Tibial artery (tissue), 4 donors: ENCODE results near the gene DLL1.

ENCODE experiments used
- DNase-seq, 2 donors: peaks; one replicate each; pipeline ENCODE4 v3.0.0-alpha.2; 2019
- H3K27ac ChIP-seq, 2 donors: fragments of 200-600 bp; sonication (generic) in 1 of 2; 1 replicate in 1 of 2; 2 replicates in 1 of 2; pipeline ENCODE4 v1.5.1; 2018 to 2019; ENCODE audit warnings: mild to moderate bottlenecking in 1 of 2
- H3K27me3 ChIP-seq, 2 donors: fragments of 200-600 bp; sonication (generic) in 1 of 2; one replicate each; pipeline versions ENCODE4 v1.5.1 to v1.6.0; 2016 to 2019
- H3K36me3 ChIP-seq, 3 donors: fragments of 200-600 bp; sonication (generic) in 2 of 3; one replicate each; pipeline ENCODE4 v1.5.1; 2016 to 2019; ENCODE audit warnings: mild to moderate bottlenecking in 2 of 3
- H3K4me1 ChIP-seq, 4 donors: fragments of 200-600 bp; sonication (generic) in 2 of 4; 1 replicate in 3 of 4; 2 replicates in 1 of 4; pipeline ENCODE4 v1.5.1; 2016 to 2019
- H3K4me3 ChIP-seq, 2 donors: fragments of 200-600 bp; sonication (generic) in 1 of 2; 1 replicate in 1 of 2; 2 replicates in 1 of 2; pipeline ENCODE4 v1.5.1; 2018 to 2019; ENCODE audit warnings: mild to moderate bottlenecking in 2 of 2
- H3K9me3 ChIP-seq, 3 donors: fragments of 200-600 bp; sonication (generic) in 1 of 3; one replicate each; pipeline ENCODE4 v1.5.1; 2016 to 2019
- intact Hi-C: fragments of 100-400 bp; cut with DNase I; formaldehyde crosslinking; loops from one replicate; pipeline ENCODE4 v1.15.0; 2023; ENCODE audit warnings: low total_unique reads
- TF ChIP-seq, protein P1 (sequence below), 2 experiments: fragments of 200-600 bp in 1 of 2; fragments of 450-650 bp in 1 of 2; IDR thresholded peaks; one replicate each; pipeline ENCODE4 v1.5.1; 2017 to 2019; ENCODE audit warnings: antibody characterized with exemption in 2 of 2, mild to moderate bottlenecking in 1 of 2, moderate library complexity in 1 of 2

The DLL1 gene

DNA sequence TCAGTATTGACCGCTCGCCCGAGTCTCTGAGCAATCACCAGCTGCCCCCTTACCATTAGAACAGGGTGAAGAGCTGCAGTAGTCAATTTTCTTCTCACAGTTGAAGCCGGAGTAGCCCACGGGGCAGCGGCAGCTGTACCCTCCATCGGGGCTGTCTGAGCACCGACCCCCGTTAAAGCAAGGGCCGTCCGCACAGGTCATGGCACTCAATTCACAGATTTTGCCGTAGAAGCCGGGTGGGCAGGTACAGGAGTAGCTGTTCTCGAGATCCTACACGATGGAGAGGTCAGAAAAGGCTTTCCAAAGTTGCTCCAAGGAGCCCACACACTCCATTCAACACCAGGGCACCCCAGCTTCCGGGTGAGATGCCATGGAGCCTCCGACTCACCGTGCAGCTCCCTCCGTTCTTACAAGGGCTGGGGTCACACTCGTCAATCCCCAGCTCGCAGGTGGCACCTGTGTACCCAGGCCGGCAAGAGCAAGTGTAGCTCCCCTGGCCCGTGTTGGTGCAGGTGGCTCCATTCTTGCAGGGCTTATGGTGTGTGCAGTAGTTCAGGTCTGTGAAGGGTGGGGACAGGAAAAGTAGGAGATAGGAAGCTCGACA is 5.9 kb downstream of the DLL1 start:
- TF ChIP-seq, protein P1, sequence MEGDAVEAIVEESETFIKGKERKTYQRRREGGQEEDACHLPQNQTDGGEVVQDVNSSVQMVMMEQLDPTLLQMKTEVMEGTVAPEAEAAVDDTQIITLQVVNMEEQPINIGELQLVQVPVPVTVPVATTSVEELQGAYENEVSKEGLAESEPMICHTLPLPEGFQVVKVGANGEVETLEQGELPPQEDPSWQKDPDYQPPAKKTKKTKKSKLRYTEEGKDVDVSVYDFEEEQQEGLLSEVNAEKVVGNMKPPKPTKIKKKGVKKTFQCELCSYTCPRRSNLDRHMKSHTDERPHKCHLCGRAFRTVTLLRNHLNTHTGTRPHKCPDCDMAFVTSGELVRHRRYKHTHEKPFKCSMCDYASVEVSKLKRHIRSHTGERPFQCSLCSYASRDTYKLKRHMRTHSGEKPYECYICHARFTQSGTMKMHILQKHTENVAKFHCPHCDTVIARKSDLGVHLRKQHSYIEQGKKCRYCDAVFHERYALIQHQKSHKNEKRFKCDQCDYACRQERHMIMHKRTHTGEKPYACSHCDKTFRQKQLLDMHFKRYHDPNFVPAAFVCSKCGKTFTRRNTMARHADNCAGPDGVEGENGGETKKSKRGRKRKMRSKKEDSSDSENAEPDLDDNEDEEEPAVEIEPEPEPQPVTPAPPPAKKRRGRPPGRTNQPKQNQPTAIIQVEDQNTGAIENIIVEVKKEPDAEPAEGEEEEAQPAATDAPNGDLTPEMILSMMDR (IDR thresholded peaks at IDR 0.05): no peak
- DNase-seq: no peak
- H3K4me1 ChIP-seq: peaks cover 0 to 19% (median 12%) of the 10 kb centered on the region in 4 donors
- intact Hi-C loops: loop anchor here (5.0 kb wide), 1 partner anchor 493 kb away; no protein-coding TSS in a partner anchor
- no peaks in the 10 kb centered on the region for H3K9me3 ChIP-seq
- H3K27me3 ChIP-seq: peaks cover 0 to 34% of the 10 kb centered on the region in 2 donors
- no peak overlapping the region for H3K4me3 ChIP-seq
- peaks cover 0 to 34% (median 5%) of the 10 kb centered on the region in 3 donors for H3K36me3 ChIP-seq
- H3K27ac ChIP-seq: no peak overlapping the region

DNA sequence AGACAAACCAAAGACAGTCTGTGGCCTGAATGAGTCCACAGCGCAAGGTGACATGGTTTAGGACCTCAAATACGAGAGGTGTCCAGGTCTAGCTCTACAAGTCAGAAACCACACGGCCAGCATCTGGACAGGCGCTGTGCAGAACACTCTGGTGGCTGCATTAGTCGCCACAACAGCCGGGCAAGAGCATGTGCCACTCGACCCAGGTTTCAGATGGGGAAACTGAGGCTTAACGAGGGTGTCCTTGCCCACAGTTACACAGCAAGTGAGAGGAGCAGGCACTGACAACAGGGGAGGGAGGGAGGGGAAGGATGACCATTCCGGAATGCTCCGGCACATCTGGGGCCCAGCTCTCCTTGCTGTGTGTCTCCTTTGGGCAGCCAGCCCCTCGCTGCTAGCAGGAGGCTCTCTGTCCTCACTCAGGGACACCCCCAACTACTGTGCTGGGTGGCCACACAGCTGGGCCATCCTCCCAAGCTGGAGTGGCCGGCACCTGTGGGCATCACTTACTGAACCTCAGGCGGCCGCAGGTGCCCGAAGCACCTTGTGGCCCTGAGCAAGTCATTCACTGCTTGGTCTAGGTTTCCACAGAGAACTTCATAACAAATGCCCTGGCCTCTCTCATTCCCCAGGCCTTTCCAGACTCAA is 6.6 kb downstream of the DLL1 start:
- TF ChIP-seq, protein P1 (IDR thresholded peaks at IDR 0.05): no peak
- intact Hi-C loops: no loop called here
- Histone ChIP-seq H3K27me3 (peaks cover 0 to 27% of the 10 kb centered on the region in 2 donors), H3K9me3 (no peaks in the 10 kb centered on the region), H3K4me3 (no peak overlapping the region), H3K27ac (no peak overlapping the region), H3K36me3 (peaks cover 0 to 34% (median 5%) of the 10 kb centered on the region in 3 donors), H3K4me1 (peaks cover 0 to 14% (median 5%) of the 10 kb centered on the region in 4 donors)
- DNase-seq: no peak

DNA sequence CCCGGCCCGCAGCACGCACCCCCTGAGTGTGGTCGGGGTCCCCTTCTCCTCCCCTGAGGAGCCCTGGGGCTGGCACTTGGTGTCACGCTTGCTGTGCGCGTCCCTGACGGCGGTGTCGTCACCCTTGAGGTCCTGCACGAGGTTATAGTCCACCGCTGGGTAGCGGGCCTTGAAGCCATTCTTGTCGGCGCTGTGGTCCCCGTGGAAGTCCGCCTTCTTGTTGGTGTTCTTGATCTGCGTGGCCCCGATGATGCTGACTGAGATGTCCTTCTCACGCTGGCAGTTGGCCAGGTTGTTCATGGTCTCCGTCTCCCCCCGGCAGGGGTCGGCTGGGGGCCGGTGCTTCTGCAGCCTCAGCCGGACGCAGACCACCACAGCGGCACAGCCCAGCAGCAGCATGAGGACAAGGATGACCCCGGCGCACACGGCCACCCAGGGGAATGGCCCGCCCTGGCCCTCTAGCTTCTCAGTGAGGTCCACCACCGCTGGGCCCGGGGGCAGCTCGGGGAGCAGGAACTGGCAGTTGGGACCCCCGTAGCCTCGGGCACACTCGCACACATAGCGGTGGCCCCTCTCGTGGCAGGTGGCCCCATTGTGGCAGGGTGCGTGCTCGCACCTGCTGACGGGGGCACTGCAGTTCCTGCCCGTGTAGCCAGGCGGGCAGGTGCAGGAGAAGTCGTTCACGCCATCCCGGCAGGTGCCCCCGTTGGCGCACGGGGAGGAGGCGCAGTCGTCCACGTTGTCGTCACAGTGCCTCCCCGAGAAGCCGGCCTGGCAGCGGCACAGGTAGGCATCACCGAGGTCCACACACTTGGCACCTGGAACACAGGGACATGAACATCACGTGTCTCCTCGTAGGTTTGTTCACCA is 7.4 kb downstream of the DLL1 start:
- intact Hi-C loops: no loop called here
- peaks cover 0 to 34% (median 5%) of the 10 kb centered on the region in 3 donors for H3K36me3 ChIP-seq
- H3K27me3 ChIP-seq: peaks cover 0 to 19% of the 10 kb centered on the region in 2 donors
- no peak overlapping the region for H3K4me3 ChIP-seq
- no peaks in the 10 kb centered on the region for H3K9me3 ChIP-seq
- TF ChIP-seq, protein P1 (IDR thresholded peaks at IDR 0.05): no peak
- DNase-seq: no peak
- peaks cover 0 to 8% (median 0%) of the 10 kb centered on the region in 4 donors for H3K4me1 ChIP-seq
- no peak overlapping the region for H3K27ac ChIP-seq

DNA sequence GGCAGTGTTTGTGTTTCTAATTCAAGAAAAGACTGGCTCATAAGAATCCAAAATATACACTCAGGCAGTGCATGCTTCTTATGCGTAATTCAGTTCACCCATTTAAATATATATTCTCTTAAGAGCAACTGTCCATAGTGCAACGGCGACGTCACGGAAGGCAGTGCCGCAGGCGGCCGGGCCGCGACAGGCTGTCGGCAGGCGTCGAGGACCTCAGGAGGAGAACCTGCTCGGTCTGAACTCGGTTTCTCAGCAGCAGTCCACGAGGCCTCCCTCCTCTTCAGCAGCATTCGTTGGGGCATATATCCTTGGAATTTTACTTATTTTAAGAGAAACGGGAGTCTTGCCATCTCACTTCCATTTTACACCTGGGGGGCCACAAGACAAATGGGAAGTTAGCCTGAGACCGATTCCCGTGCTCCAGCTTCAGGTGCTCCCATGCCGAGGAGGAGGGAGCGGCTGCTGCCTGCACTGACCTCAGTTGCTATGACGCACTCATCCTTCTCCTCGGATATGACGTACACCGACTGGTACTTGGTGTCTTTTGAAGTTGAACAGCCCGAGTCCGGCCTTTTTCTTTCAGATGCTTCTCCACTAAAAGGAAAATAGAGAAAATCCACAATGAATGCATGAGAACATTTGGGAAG is 8.2 kb downstream of the DLL1 start:
- no peak for DNase-seq
- H3K36me3 ChIP-seq: peaks cover 0 to 34% (median 5%) of the 10 kb centered on the region in 3 donors
- TF ChIP-seq, protein P1 (IDR thresholded peaks at IDR 0.05): no peak
- peaks cover 0 to 8% (median 0%) of the 10 kb centered on the region in 4 donors for H3K4me1 ChIP-seq
- intact Hi-C loops: no loop called here
- no peak overlapping the region for H3K4me3 ChIP-seq
- H3K27me3 ChIP-seq: peaks cover 0 to 11% of the 10 kb centered on the region in 2 donors
- H3K27ac ChIP-seq: no peak overlapping the region
- H3K9me3 ChIP-seq: no peaks in the 10 kb centered on the region
